Activated CD8-positive, alpha-beta memory T cell treated with anti-CD3 and anti-CD28 coated beads, Interleukin-2, amount 10 ng/mL, durations not matched to agents 7 days and 5 days (primary cell): Measurements from ENCODE around the gene ADGRV1. TPM values are rescaled to one million over a fixed set of nuclear protein-coding genes. Genes with fewer than 3 reads are reported as not detected.
A peak's percentile ranks its signal among the peaks of the same experiment; 100 is the strongest.
"Not testable (repeated sequence)": the region's sequence is repeated elsewhere in the genome, so short reads cannot be mapped to it uniquely, and the experiment has no call there.

Experiments
- ATAC-seq: fragments of 150-1000 bp; cut with Tn5 transposase; one replicate; pipeline ENCODE4 v1.10.0; 2021; ENCODE audit warnings: moderate library complexity
- CTCF ChIA-PET: fragments of 350-600 bp; sonication (Branson Sonifier 250); formaldehyde crosslinking; loops from one replicate; lab custom pipeline; 2021; ENCODE audit warnings: antibody characterized with exemption; lab: Charles Lee
- DNase-seq: peaks from one replicate; pipeline ENCODE4 v3.0.0-alpha.2; 2020
- H3K27ac Mint-ChIP-seq: one replicate; pipeline ENCODE4 v1.8.0; 2021; ENCODE audit warnings: mild to moderate bottlenecking, mixed read lengths
- H3K27me3 Mint-ChIP-seq: one replicate; pipeline ENCODE4 v1.8.0; 2021; ENCODE audit warnings: mixed read lengths
- H3K36me3 Mint-ChIP-seq: one replicate; pipeline ENCODE4 v1.8.0; 2021; ENCODE audit warnings: mild to moderate bottlenecking, mixed read lengths
- H3K4me1 Mint-ChIP-seq: one replicate; pipeline ENCODE4 v1.8.0; 2021; ENCODE audit warnings: mixed read lengths
- H3K4me3 Mint-ChIP-seq: one replicate; pipeline ENCODE4 v1.8.0; 2021; ENCODE audit warnings: mild to moderate bottlenecking, moderate library complexity, mixed read lengths
- H3K9me3 Mint-ChIP-seq: one replicate; pipeline ENCODE4 v1.8.0; 2022; ENCODE audit warnings: low read depth, mixed read lengths
- total RNA-seq, 2 experiments: library from RNA; stranded (reverse); gene quantifications; one replicate each; pipeline ENCODE4 v1.2.3, GENCODE V29; 2021

Gene ADGRV1
- total RNA-seq, 2 experiments from 2014 or later = 0.18 TPM; not detected in 1

GRCh38 chr5:90917928-90918668, 359.5 kb downstream of the ADGRV1 start:
- CTCF ChIA-PET = interaction anchor here (1.7 kb wide), 1 partner anchor 14 kb away, joined by 6 read pairs; no protein-coding TSS in a partner anchor
- H3K4me1 Mint-ChIP-seq = no peaks in the 10 kb centered on the region
- DNase-seq (no peak), ATAC-seq (no peak)
- no peaks in the 10 kb centered on the region for H3K9me3 Mint-ChIP-seq
- H3K36me3 Mint-ChIP-seq = no peaks in the 10 kb centered on the region
- no peak overlapping the region for H3K4me3 Mint-ChIP-seq
- H3K27me3 Mint-ChIP-seq = peaks cover 9% of the 10 kb centered on the region
- no peak overlapping the region for H3K27ac Mint-ChIP-seq

GRCh38 chr5:90921418-90921973, 362.9 kb downstream of the ADGRV1 start:
- Mint-ChIP-seq H3K27me3 (peaks cover 9% of the 10 kb centered on the region), H3K9me3 (no peaks in the 10 kb centered on the region), H3K4me1 (no peaks in the 10 kb centered on the region), H3K36me3 (no peaks in the 10 kb centered on the region), H3K4me3 (no peak overlapping the region), H3K27ac (no peak overlapping the region)
- CTCF ChIA-PET = no interaction called here
- ATAC-seq (no peak), DNase-seq (no peak)

DNA sequence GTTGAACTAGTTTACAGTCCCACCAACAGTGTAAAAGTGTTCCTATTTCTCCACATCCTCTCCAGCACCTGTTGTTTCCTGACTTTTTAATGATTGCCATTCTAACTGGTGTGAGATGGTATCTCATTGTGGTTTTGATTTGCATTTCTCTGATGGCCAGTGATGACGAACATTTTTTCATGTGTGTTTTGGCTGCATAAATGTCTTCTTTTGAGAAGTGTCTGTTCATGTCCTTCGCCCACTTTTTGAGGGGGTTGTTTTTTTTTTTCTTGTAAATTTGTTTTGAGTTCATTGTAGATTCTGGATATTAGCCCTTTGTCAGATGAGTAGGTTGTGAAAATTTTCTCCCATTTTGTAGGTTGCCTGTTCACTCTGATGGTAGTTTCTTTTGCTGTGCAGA, 365.6 kb downstream of the ADGRV1 start:
- H3K27me3 Mint-ChIP-seq, H3K4me3 Mint-ChIP-seq, CTCF ChIA-PET, H3K36me3 Mint-ChIP-seq, H3K4me1 Mint-ChIP-seq, ATAC-seq, H3K27ac Mint-ChIP-seq, H3K9me3 Mint-ChIP-seq, DNase-seq: not testable (repeated sequence)

DNA sequence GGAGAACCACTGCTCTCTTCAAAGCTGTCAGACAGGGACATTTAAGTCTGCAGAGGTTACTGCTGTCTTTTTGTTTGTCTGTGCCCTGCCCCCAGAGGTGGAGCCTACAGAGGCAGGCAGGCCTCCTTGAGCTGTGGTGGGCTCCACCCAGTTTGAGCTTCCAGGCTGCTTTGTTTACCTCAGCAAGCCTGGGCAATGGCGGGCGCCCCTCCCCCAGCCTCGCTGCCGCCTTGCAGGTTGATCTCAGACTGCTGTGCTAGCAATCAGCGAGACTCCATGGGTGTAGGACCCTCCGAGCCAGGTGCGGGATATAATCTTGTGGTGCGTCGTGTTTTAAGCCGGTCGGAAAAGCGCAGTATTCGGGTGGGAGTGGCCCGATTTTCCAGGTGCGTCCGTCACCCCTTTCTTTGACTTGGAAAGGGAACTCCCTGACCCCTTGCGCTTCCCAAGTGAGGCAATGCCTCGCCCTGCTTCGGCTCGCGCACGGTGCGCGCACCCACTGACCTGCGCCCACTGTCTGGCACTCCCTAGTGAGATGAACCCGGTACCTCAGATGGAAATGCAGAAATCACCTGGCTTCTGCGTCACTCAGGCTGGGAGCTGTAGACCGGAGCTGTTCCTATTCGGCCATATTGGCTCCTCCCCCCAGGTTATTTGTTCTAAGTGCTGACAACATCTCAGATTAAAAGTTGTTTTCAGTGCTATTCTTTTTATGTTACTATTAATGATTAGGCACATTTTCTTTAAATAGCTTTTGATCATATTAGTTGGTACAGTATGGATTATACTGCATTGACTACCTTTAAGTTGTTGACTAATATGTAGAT, 370.6 kb downstream of the ADGRV1 start:
- H3K27ac Mint-ChIP-seq, CTCF ChIA-PET, H3K36me3 Mint-ChIP-seq, H3K9me3 Mint-ChIP-seq, H3K4me1 Mint-ChIP-seq, DNase-seq, H3K4me3 Mint-ChIP-seq, H3K27me3 Mint-ChIP-seq, ATAC-seq: not testable (repeated sequence)

GRCh38 chr5:90930062-90930461, 371.5 kb downstream of the ADGRV1 start:
- Mint-ChIP-seq H3K36me3 (no peaks in the 10 kb centered on the region), H3K4me3 (no peak overlapping the region), H3K4me1 (no peaks in the 10 kb centered on the region), H3K9me3 (no peaks in the 10 kb centered on the region), H3K27ac (no peak overlapping the region), H3K27me3 (peaks cover 9% of the 10 kb centered on the region)
- CTCF ChIA-PET = no interaction called here
- DNase-seq = no peak
- ATAC-seq = no peak

- DNase-seq (no peak), ATAC-seq (no peak)
- H3K4me1 Mint-ChIP-seq = no peaks in the 10 kb centered on the region
- no peak overlapping the region for H3K27ac Mint-ChIP-seq
- H3K4me3 Mint-ChIP-seq = no peak overlapping the region
- no peaks in the 10 kb centered on the region for H3K9me3 Mint-ChIP-seq
- CTCF ChIA-PET = interaction anchor here (0.8 to 2.2 kb wide), 4 partner anchors 11 to 489 kb away, joined by 3 to 17 read pairs (median 7); no protein-coding TSS in a partner anchor
- no peaks in the 10 kb centered on the region for H3K36me3 Mint-ChIP-seq
- H3K27me3 Mint-ChIP-seq = peaks cover 9% of the 10 kb centered on the region
Measured at GRCh38 chr5:90930756-90931431, 372.3 kb downstream of the ADGRV1 start.

DNA sequence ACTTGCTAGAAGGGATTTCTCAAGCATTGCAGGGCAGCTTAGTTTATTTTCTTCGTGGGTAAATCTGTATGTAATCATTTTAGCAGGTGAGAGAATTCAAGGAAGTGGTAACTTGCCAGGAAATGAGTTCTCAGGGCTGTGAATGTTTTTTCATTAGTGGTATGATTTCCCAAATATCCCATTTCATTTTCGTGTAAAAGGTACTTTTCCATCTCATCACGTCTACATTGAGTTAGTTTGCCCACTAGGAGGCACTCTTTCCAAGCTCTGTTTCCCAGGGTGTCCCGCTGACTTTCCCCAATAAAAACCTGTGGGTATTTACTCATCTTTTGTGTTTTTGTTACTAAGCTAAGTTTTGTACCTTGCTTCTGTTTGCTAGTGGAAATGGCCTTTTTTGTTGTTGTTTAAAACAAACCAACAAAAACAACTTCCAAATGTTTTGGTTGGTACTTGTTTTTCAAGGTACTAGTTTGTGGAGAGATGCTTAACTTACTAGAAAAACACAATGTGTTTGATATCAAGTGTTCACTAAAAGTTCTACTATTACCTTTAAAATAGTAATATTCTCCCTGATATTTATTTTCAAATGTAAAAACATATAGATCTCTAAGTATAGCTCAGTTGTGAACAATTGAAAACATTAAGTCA, 373.6 kb downstream of the ADGRV1 start:
- Mint-ChIP-seq H3K9me3 (no peaks in the 10 kb centered on the region), H3K27ac (no peak overlapping the region)

DNA sequence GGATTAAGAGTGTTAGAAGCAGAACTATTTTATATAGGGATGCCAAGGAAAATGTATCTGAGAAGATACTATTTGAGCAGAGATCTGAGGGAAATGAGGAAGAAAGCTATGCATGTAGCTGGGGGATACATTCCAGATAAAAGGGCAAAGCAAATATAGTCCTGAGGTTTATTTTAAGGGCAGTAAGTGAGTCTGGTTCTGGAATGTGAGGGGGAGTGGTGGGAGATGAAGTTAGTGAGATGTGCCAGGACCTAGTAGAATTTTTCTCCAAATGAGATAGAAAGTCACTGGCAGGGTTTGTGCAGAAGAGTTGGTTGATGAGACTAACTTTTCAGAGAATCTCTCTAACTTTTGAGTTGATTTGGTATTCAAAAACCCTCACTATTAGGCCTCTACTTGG, 374.7 kb downstream of the ADGRV1 start:
- no peak overlapping the region for H3K4me3 Mint-ChIP-seq
- no peak overlapping the region for H3K27ac Mint-ChIP-seq
- no peaks in the 10 kb centered on the region for H3K4me1 Mint-ChIP-seq
- peaks cover 7% of the 10 kb centered on the region for H3K27me3 Mint-ChIP-seq
- no peaks in the 10 kb centered on the region for H3K36me3 Mint-ChIP-seq
- CTCF ChIA-PET = interaction anchor here (2.1 to 2.5 kb wide), 3 partner anchors 16 to 486 kb away, joined by 6 to 16 read pairs (median 12); partner anchors contain the start of gene ARRDC3
- no peak for DNase-seq
- H3K9me3 Mint-ChIP-seq = no peaks in the 10 kb centered on the region
- ATAC-seq = no peak

More for the DNA sequence above, 373.6 kb downstream of the ADGRV1 start:
- no peak for ATAC-seq
- CTCF ChIA-PET = interaction anchor here (0.8 to 2.5 kb wide), 17 partner anchors 9 to 488 kb away, joined by 3 to 17 read pairs (median 3); partner anchors contain the start of gene ARRDC3
- Mint-ChIP-seq H3K4me1 (no peaks in the 10 kb centered on the region), H3K36me3 (no peaks in the 10 kb centered on the region), H3K27me3 (peaks cover 9% of the 10 kb centered on the region), H3K4me3 (no peak overlapping the region)
- DNase-seq = peak; percentile 44

- Mint-ChIP-seq H3K9me3 (no peaks in the 10 kb centered on the region), H3K36me3 (no peaks in the 10 kb centered on the region), H3K27ac (no peak overlapping the region), H3K4me3 (no peak overlapping the region), H3K4me1 (no peaks in the 10 kb centered on the region), H3K27me3 (peaks cover 7% of the 10 kb centered on the region)
- CTCF ChIA-PET = interaction anchor here (1.0 to 2.5 kb wide), 3 partner anchors 451 to 486 kb away, joined by 3 to 12 read pairs (median 4); no protein-coding TSS in a partner anchor
- DNase-seq = no peak
- ATAC-seq = no peak
Measured at GRCh38 chr5:90934091-90934719, 375.6 kb downstream of the ADGRV1 start.

- Mint-ChIP-seq H3K9me3 (no peaks in the 10 kb centered on the region), H3K27ac (no peak overlapping the region), H3K4me1 (no peaks in the 10 kb centered on the region), H3K27me3 (peaks cover 7% of the 10 kb centered on the region), H3K4me3 (no peak overlapping the region), H3K36me3 (no peaks in the 10 kb centered on the region)
- CTCF ChIA-PET = interaction anchor here (1.0 to 1.7 kb wide), 2 partner anchors 450 to 484 kb away, joined by 3 to 4 read pairs; no protein-coding TSS in a partner anchor
- no peak for ATAC-seq
- no peak for DNase-seq
Measured at GRCh38 chr5:90934738-90935137, 376.1 kb downstream of the ADGRV1 start.

GRCh38 chr5:90939211-90939610, 380.6 kb downstream of the ADGRV1 start:
- Mint-ChIP-seq H3K36me3 (no peaks in the 10 kb centered on the region), H3K4me3 (no peak overlapping the region), H3K9me3 (no peaks in the 10 kb centered on the region), H3K27ac (no peak overlapping the region), H3K27me3 (no peaks in the 10 kb centered on the region), H3K4me1 (peaks cover 12% of the 10 kb centered on the region)
- CTCF ChIA-PET = no interaction called here
- ATAC-seq = no peak
- DNase-seq = no peak
